Kidney (tissue), 14 donors: Measurements from ENCODE around the gene RDH13. TPM values are rescaled to one million over a fixed set of nuclear protein-coding genes. Genes with fewer than 3 reads are reported as not detected.

Experiments
- DNase-seq, 5 donors: peaks; one replicate each; pipeline ENCODE4 v3.0.0-alpha.2; 2013 to 2020
- FAIRE-seq: peaks from 2 replicates; lab custom pipeline; 2012; peaks lifted over from hg19 to GRCh38; lab: Jason Lieb, UNC
- H3K27ac ChIP-seq, 2 donors: one replicate each; pipeline ENCODE4 v1.7.0; 2013; ENCODE audit warnings: low read depth in 2 of 2, low read length in 2 of 2, inconsistent platforms in 1 of 2
- H3K27me3 ChIP-seq: one replicate; pipeline ENCODE4 v1.7.1; 2013; ENCODE audit warnings: low read length, inconsistent platforms; ENCODE audit not compliant: control insufficient read depth, insufficient read depth
- H3K36me3 ChIP-seq, 3 donors: one replicate each; pipeline versions ENCODE4 v1.7.0 to v1.7.1; 2013; ENCODE audit warnings: low read length in 3 of 3, control low read depth in 1 of 3, inconsistent platforms in 1 of 3; ENCODE audit not compliant: insufficient read depth in 3 of 3, control insufficient read depth in 2 of 3
- H3K4me1 ChIP-seq, 3 donors: one replicate each; pipeline versions ENCODE4 v1.7.0 to v1.7.1; 2013; ENCODE audit warnings: low read length in 3 of 3, inconsistent platforms in 1 of 3, low read depth in 1 of 3; ENCODE audit not compliant: control insufficient read depth in 2 of 3, insufficient read depth in 2 of 3
- H3K4me3 ChIP-seq, 3 donors: one replicate each; pipeline versions ENCODE4 v1.7.0 to v1.8.1; 2013; ENCODE audit warnings: low read length in 3 of 3, control low read depth in 1 of 3, inconsistent platforms in 1 of 3
- H3K9ac ChIP-seq, 3 donors: one replicate each; pipeline versions ENCODE4 v1.7.0 to v1.7.1; 2013; ENCODE audit warnings: low read length in 3 of 3, control low read depth in 1 of 3, inconsistent platforms in 1 of 3
- H3K9me3 ChIP-seq, 3 donors: one replicate each; pipeline versions ENCODE4 v1.7.0 to v1.7.1; 2013; ENCODE audit warnings: low read length in 3 of 3, control low read depth in 1 of 3, inconsistent platforms in 1 of 3; ENCODE audit not compliant: control insufficient read depth in 2 of 3, insufficient read depth in 1 of 3
- CTCF ChIP-seq: IDR thresholded peaks from 3 replicates; pipeline ENCODE4 v1.5.1; 2012; ENCODE audit warnings: mild to moderate bottlenecking, moderate library complexity, borderline replicate concordance; ENCODE audit not compliant: insufficient read depth; ENCODE audit errors: extremely low read depth
- intact Hi-C: fragments of 100-400 bp; cut with DNase I; formaldehyde crosslinking; loops from one replicate; pipeline ENCODE4 v1.11.1; 2022
- polyA plus RNA-seq: library from polyadenylated mRNA; stranded (reverse); fragments of 350-450 nt; fragmentation: Illumina TruSeq; extraction: RNeasy Lipid Tissue Mini Kit (QIAGEN cat#74804); gene quantifications from one replicate; pipeline ENCODE4 v1.2.3, GENCODE V29; 2014; ENCODE audit warnings: low read depth, low replicate concordance; ENCODE audit not compliant: insufficient read depth
- total RNA-seq: library from RNA; stranded (reverse); fragmentation: NEBNext Ultra II Directional; extraction: Animal tissue kit (Norgen Biotek cat#: 25700); gene quantifications from one replicate; pipeline ENCODE4 v1.2.1, GENCODE V29; 2021
- donor health status: control.
- donor health status: control.
- donor health status: control.
- donor health status: control.
- donor health status: control.
- donor health status: DM: yes; HTN: yes; CAD: no.
- donor health status: Normal renal cell carcinoma (clear cell type).

Gene RDH13
- total and polyA plus RNA-seq, 2 donors from 2014 or later = 24.9 to 38.7 TPM

GRCh38 chr19:55081770-55082019 is 18.7 kb upstream of the RDH13 start:
- H3K9ac ChIP-seq = no peak overlapping the region
- FAIRE-seq = no peak
- no peaks in the 10 kb centered on the region for H3K9me3 ChIP-seq
- peaks cover 14% of the 10 kb centered on the region for H3K27me3 ChIP-seq
- no peak overlapping the region for H3K27ac ChIP-seq
- no peak overlapping the region for H3K4me3 ChIP-seq
- no peak for TF ChIP-seq CTCF
- intact Hi-C loops = no loop called here
- DNase-seq = no peak
- H3K4me1 ChIP-seq = peaks cover 0 to 7% (median 0%) of the 10 kb centered on the region in 3 donors
- no peaks in the 10 kb centered on the region for H3K36me3 ChIP-seq

- Histone ChIP-seq H3K36me3 (no peaks in the 10 kb centered on the region), H3K9ac (no peak overlapping the region), H3K9me3 (no peaks in the 10 kb centered on the region), H3K27me3 (peaks cover 14% of the 10 kb centered on the region), H3K27ac (no peak overlapping the region), H3K4me3 (no peak overlapping the region), H3K4me1 (peaks cover 0 to 11% (median 0%) of the 10 kb centered on the region in 3 donors)
- TF ChIP-seq CTCF = no peak
- DNase-seq (peak; percentile 86 to 97 (median 90)), FAIRE-seq (no peak)
- intact Hi-C loops = no loop called here
Observed at GRCh38 chr19:55080968-55081769, 18.2 kb upstream of the RDH13 start.

- Histone ChIP-seq H3K9me3 (no peaks in the 10 kb centered on the region), H3K27ac (no peak overlapping the region), H3K9ac (no peak overlapping the region), H3K4me1 (peaks cover 0 to 8% (median under 1%) of the 10 kb centered on the region in 3 donors), H3K36me3 (no peaks in the 10 kb centered on the region), H3K4me3 (no peak overlapping the region), H3K27me3 (peaks cover 13% of the 10 kb centered on the region)
- intact Hi-C loops = no loop called here
- TF ChIP-seq CTCF = no peak
- DNase-seq (peak; percentile 74 to 92 (median 81)), FAIRE-seq (no peak)
Observed at GRCh38 chr19:55080121-55080967, 17.4 kb upstream of the RDH13 start.
